Neural progenitor cell (in vitro differentiated cells): ENCODE data around the gene RUSC1.
"Not testable (repeated sequence)": the region's sequence is repeated elsewhere in the genome, so short reads cannot be mapped to it uniquely, and the experiment has no call there.

Experiments
- EZH2 ChIP-seq: fragments of 200-600 bp; sonication (generic); IDR thresholded peaks from 2 replicates; pipeline ENCODE4 v1.6.1; 2017; ENCODE audit warnings: antibody characterized with exemption, mild to moderate bottlenecking, moderate library complexity
- EZH2phosphoT487 ChIP-seq: fragments of 200-600 bp; sonication (generic); IDR thresholded peaks from 2 replicates; pipeline ENCODE4 v1.6.1; 2017; ENCODE audit warnings: antibody characterized with exemption
- TF ChIP-seq, protein P1 (sequence below): fragments of 200-600 bp; sonication (generic); IDR thresholded peaks from 2 replicates; pipeline ENCODE4 v1.5.1; 2017; ENCODE audit warnings: antibody characterized with exemption, mild to moderate bottlenecking

DNA sequence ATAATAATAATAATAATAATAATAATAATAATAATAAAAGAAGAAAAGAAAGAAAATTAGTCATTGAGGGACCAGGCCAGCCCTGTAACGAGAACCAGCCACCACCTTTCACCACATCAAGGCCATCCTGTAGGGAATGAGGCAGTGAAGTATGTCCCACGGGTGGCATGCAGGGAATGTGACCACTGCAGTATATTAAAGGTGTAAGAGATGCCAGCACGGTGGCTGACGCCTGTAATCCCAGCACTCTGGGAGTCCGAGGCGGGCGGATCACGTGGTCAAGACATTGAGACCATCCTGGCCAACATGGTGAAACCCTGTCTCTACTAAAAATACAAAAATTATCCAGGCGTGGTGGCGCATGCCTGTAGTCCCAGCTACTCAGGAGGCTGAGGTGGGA lies 29.7 kb upstream of the RUSC1 start:
- TF ChIP-seq, protein P1, sequence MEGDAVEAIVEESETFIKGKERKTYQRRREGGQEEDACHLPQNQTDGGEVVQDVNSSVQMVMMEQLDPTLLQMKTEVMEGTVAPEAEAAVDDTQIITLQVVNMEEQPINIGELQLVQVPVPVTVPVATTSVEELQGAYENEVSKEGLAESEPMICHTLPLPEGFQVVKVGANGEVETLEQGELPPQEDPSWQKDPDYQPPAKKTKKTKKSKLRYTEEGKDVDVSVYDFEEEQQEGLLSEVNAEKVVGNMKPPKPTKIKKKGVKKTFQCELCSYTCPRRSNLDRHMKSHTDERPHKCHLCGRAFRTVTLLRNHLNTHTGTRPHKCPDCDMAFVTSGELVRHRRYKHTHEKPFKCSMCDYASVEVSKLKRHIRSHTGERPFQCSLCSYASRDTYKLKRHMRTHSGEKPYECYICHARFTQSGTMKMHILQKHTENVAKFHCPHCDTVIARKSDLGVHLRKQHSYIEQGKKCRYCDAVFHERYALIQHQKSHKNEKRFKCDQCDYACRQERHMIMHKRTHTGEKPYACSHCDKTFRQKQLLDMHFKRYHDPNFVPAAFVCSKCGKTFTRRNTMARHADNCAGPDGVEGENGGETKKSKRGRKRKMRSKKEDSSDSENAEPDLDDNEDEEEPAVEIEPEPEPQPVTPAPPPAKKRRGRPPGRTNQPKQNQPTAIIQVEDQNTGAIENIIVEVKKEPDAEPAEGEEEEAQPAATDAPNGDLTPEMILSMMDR: not testable (repeated sequence)
- not testable (repeated sequence) for TF ChIP-seq EZH2, EZH2phosphoT487
